Chondrocyte (in vitro differentiated cells): ENCODE data around the gene TCF7L1. TPM values are rescaled to one million over a fixed set of nuclear protein-coding genes. Genes with fewer than 3 reads are reported as not detected.

Source experiments
- DNase-seq: peaks from one replicate; pipeline ENCODE4 v3.0.0; 2021; ENCODE audit warnings: mixed read lengths, low spot score
- H3K27ac Mint-ChIP-seq: one replicate; pipeline ENCODE4 v1.8.0; 2021; ENCODE audit warnings: mild to moderate bottlenecking, moderate library complexity, mixed read lengths; ENCODE audit not compliant: unreplicated experiment
- H3K27me3 Mint-ChIP-seq: 2 replicates; pipeline ENCODE4 v1.8.0; 2021; ENCODE audit warnings: low read depth, mixed read lengths
- H3K36me3 Mint-ChIP-seq: 2 replicates; pipeline ENCODE4 v1.8.0; 2021; ENCODE audit warnings: low read depth, mixed read lengths
- H3K4me1 Mint-ChIP-seq: 2 replicates; pipeline ENCODE4 v1.8.0; 2021; ENCODE audit warnings: low read depth, mild to moderate bottlenecking, mixed read lengths
- H3K4me3 Mint-ChIP-seq: one replicate; pipeline ENCODE4 v1.8.0; 2021; ENCODE audit warnings: mild to moderate bottlenecking, moderate library complexity, mixed read lengths; ENCODE audit not compliant: unreplicated experiment
- H3K9me3 Mint-ChIP-seq: 2 replicates; pipeline ENCODE4 v1.8.0; 2021; ENCODE audit warnings: low read depth, mixed read lengths
- total RNA-seq: library from RNA; stranded (reverse); gene quantifications from 3 replicates; pipeline ENCODE4 v1.2.1, GENCODE V29; 2021
- TF ChIP-seq, protein P1 (sequence below): fragments of 200-600 bp; sonication (generic); IDR thresholded peaks from 2 replicates; pipeline ENCODE4 v1.5.0; 2021; ENCODE audit warnings: antibody characterized with exemption, mild to moderate bottlenecking, moderate library complexity

TCF7L1 gene
- total RNA-seq, 1 donor from 2014 or later = 35.0 TPM

DNA sequence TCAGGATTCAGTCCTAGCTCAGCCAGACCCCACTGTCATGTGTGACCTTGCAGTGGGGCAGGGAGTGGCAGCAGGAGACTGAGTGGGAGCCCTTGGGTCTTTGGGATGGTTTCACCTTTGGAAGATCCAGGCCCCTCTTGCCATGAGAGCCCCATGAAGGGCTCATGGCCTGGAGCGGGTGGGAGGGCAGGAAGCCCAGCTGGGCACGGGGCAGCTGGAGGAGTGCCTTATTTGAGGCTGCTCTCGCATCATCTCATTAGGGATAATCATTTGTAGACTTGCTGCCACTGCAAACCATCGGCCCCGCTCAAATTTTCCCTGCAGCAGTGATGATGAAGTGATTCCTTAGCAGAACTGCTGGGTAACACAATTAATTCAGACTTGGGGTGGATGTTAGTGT lies 120.7 kb downstream of the TCF7L1 start:
- H3K27me3 Mint-ChIP-seq = no peaks in the 10 kb centered on the region
- peaks cover 58% of the 10 kb centered on the region for H3K4me1 Mint-ChIP-seq
- DNase-seq = peak; percentile 50
- no peak overlapping the region for H3K27ac Mint-ChIP-seq
- H3K36me3 Mint-ChIP-seq = no peaks in the 10 kb centered on the region
- H3K4me3 Mint-ChIP-seq = no peak overlapping the region
- H3K9me3 Mint-ChIP-seq = no peaks in the 10 kb centered on the region
- TF ChIP-seq, protein P1, sequence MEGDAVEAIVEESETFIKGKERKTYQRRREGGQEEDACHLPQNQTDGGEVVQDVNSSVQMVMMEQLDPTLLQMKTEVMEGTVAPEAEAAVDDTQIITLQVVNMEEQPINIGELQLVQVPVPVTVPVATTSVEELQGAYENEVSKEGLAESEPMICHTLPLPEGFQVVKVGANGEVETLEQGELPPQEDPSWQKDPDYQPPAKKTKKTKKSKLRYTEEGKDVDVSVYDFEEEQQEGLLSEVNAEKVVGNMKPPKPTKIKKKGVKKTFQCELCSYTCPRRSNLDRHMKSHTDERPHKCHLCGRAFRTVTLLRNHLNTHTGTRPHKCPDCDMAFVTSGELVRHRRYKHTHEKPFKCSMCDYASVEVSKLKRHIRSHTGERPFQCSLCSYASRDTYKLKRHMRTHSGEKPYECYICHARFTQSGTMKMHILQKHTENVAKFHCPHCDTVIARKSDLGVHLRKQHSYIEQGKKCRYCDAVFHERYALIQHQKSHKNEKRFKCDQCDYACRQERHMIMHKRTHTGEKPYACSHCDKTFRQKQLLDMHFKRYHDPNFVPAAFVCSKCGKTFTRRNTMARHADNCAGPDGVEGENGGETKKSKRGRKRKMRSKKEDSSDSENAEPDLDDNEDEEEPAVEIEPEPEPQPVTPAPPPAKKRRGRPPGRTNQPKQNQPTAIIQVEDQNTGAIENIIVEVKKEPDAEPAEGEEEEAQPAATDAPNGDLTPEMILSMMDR = no peak

DNA sequence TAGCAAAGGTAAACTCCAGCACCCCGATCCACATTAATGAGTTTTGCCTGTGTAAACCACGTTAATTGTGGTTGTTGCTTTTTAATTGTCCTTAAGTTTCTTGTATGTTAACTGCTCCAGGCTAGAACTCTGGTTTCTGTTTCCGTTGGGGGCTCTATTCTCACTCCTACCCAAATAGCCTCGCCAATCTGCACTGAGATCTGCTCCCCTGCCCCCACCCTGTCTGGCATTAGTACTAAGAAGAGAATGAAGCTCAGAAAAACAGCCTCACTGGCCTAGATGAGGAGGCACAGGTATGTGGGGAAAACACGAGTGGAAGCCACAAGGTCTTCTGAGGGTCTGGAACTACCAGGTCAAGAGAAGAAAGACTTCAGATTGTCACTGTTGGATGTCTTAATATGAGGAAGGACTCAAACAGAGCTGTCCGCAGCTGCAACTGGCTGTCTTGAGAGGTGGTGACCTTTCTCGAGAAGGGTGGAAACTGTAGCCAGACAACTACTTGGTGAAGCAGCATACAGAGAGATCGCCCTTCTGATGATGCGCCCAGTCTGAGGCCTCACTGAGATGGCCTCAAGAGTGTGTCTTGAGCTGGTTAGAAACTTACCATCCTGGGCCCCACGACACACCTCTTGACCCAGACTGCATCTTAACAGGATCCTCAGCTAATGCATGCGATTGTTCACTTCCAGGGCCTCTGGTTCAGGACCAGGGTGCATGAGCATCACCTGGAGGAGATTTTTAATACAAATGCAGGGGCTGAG lies 121.5 kb downstream of the TCF7L1 start:
- H3K27ac Mint-ChIP-seq = no peak overlapping the region
- H3K4me1 Mint-ChIP-seq = peaks cover 58% of the 10 kb centered on the region
- H3K27me3 Mint-ChIP-seq = no peaks in the 10 kb centered on the region

DNA sequence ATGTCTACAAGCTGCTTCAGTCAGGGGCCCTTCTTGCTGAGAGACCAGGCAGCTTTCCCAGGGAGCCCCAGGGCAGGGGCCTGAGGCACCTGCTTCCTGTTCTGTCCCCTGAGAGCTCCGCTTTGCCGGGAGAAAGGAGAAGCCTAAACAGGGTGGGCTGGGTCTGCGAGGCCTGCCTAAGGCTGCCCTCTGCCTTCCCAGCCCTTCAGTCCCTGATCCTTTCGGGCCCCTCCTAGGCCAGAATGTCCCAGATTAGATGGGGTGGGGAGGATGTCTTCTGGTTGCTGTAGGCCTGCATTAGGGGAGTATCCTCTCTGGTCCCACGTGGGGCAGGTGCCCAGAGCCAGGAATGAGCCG lies 122.2 kb downstream of the TCF7L1 start:
- Mint-ChIP-seq H3K27me3 (no peaks in the 10 kb centered on the region), H3K27ac (peak overlapping the region; percentile 92), H3K9me3 (no peaks in the 10 kb centered on the region), H3K4me1 (peaks cover 61% of the 10 kb centered on the region), H3K36me3 (no peaks in the 10 kb centered on the region), H3K4me3 (peak overlapping the region; percentile 69)
- TF ChIP-seq, protein P1 = no peak
- DNase-seq = peak; percentile 51

More for the DNA sequence above, 121.5 kb downstream of the TCF7L1 start:
- Mint-ChIP-seq H3K4me3 (no peak overlapping the region), H3K36me3 (no peaks in the 10 kb centered on the region), H3K9me3 (no peaks in the 10 kb centered on the region)
- peak; percentile 30 for DNase-seq
- TF ChIP-seq, protein P1 = no peak

DNA sequence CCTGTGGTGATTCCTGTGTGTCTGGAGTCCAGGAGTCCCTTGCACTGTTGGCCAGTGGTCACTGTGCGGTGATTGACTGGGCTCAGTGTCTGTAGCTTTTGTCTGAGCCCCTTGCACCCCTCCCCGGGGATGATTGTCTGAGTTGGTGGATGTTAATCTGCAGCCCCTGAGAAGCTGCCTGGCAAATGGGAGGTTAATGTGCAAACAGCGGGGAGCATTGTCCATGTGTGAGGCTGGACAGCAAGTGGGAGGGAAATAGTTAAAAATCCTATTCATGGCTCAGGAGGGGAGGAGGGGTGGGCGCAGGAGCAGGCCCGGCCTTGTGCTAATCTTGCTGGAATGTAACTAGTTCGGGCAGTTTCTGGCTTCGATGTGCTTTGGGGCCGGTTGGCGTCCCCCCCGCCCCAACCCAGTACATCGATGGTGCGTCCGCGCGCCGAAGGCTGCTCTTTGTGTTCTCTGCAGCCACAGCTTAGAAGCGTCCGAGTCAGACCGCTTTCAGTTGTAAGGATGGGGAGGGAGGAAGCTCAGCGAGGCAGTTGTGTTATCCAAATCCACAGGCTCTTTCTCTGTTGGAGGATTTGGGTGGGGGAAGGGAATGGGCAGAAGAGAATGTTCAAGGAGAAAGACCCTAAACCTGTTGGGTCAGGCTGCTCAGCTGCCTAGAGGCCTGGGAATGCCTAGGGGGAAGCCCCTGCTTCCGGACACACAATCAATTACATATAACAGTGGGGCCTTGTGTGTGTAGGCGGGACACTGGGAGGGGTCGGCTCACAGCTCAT lies 122.8 kb downstream of the TCF7L1 start:
- Mint-ChIP-seq H3K27me3 (no peaks in the 10 kb centered on the region), H3K9me3 (no peaks in the 10 kb centered on the region), H3K4me3 (peak overlapping the region; percentile 69), H3K27ac (peak overlapping the region; percentile 92), H3K4me1 (peaks cover 66% of the 10 kb centered on the region), H3K36me3 (no peaks in the 10 kb centered on the region)
- TF ChIP-seq, protein P1 = no peak
- peak; percentile 52 for DNase-seq

DNA sequence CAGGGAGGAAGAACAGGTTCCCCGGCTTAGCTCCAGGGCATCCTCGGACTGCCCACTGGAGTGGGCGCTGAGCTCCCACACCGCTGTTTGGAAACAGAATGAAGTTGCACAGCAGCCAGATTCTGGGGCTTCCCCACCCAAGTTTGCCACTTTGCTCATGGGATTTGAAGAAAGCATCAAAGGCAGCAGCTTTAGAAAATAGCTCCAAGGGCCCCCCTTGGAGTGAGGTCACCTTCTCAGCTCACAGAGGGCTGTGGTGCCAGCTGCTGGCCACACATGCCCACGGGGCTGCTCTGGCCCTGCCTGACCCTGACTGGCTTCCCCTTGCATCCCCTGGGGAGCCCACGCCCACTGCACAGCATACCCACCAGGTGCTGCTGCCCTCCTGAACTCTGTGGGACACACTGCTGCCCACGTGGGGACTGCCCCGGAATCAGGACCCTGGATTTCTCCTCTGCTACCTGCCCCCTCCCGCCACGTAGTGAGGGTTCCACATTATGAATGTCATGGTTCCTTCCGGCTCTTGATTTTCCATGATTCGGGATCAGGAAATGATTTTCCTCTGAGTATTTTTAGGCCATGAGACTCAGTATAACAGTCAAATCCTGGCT lies 124.3 kb downstream of the TCF7L1 start:
- Mint-ChIP-seq H3K9me3 (no peaks in the 10 kb centered on the region), H3K27me3 (no peaks in the 10 kb centered on the region), H3K4me1 (peaks cover 70% of the 10 kb centered on the region), H3K36me3 (peaks cover 2% of the 10 kb centered on the region), H3K4me3 (no peak overlapping the region), H3K27ac (peak overlapping the region; percentile 94)
- TF ChIP-seq, protein P1 = no peak
- peak; percentile 77 for DNase-seq
